Measurements from ENCODE around the gene HIGD2B. TPM values are rescaled to one million over a fixed set of nuclear protein-coding genes. Genes with fewer than 3 reads are reported as not detected.
"Not testable (repeated sequence)": the region's sequence is repeated elsewhere in the genome, so short reads cannot be mapped to it uniquely, and the experiment has no call there.

Gene HIGD2B
- total RNA-seq, 2 experiments from 2014 or later = not detected

DNA sequence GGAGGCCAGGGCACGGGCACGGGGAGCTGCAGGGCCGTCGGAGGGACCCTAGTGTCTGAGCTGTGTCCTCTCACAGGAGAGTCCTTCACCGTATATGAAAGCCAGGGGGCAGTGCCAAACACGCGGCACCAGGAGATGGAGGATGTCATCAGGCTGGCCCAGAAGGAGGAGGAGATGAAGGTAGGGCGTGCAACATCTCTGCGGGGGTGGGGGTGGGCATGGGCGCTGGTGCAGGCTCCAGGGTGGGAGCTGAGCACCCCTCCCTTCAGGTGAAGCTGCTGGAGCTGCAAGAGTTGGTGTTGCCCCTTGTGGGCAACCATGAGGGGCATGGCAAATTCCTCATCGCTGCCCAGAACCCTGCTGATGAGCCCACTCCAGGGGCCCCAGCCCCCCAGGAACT is 20.3 kb downstream of the HIGD2B start:
- H3K4me1 Mint-ChIP-seq; H3K9me3 Mint-ChIP-seq; POLR2A ChIA-PET; CTCF ChIA-PET; H3K36me3 Mint-ChIP-seq (ENCODE audit: low read depth); H3K27me3 Mint-ChIP-seq; DNase-seq; H3K4me3 Mint-ChIP-seq; H3K27ac Mint-ChIP-seq: not testable (repeated sequence)

DNA sequence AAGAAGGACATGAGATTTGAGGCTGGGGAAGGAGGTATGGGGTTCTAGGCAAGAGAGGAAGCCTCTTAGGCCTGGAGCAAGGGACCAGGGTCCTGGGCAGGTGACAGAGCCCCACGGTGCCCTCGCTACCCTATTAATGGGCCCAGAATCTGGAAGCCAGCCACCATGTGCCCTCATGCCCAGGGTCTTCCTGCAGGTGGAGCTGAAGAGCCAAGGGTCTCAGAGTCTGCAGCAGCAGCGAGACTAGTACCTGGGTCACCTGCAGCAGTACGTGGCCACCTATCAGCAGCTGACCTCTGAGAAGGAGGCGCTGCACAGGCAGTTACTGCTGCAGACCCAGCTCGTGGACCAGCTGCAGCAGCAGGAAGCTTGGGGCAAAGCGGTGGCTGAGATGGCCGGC is 22.1 kb downstream of the HIGD2B start:
- H3K9me3 Mint-ChIP-seq; H3K4me1 Mint-ChIP-seq; H3K36me3 Mint-ChIP-seq (ENCODE audit: low read depth); DNase-seq; H3K4me3 Mint-ChIP-seq; POLR2A ChIA-PET; H3K27ac Mint-ChIP-seq; H3K27me3 Mint-ChIP-seq; CTCF ChIA-PET: not testable (repeated sequence)

DNA sequence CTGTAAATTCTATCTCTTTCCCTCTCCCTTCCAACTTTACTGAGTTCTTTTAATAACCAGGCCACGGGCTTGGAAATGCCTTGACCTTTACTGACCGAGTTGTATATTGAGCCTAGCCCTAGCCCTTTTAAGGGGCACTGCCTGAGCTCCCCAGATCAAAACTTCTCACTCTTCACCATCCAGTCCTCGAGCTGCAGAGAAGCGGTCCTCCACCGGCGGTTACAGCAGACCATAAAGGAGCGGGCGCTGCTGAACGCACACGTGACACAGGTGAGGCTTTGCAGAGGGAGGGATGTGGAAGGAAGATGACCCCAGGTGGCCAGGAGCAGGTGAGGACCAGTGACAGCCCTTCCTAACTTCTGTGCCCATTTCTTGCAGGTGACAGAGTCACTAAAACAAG is 24.9 kb downstream of the HIGD2B start:
- H3K36me3 Mint-ChIP-seq (ENCODE audit: low read depth); H3K27me3 Mint-ChIP-seq; POLR2A ChIA-PET; H3K4me3 Mint-ChIP-seq; H3K9me3 Mint-ChIP-seq; DNase-seq; H3K27ac Mint-ChIP-seq; H3K4me1 Mint-ChIP-seq; CTCF ChIA-PET: not testable (repeated sequence)

DNA sequence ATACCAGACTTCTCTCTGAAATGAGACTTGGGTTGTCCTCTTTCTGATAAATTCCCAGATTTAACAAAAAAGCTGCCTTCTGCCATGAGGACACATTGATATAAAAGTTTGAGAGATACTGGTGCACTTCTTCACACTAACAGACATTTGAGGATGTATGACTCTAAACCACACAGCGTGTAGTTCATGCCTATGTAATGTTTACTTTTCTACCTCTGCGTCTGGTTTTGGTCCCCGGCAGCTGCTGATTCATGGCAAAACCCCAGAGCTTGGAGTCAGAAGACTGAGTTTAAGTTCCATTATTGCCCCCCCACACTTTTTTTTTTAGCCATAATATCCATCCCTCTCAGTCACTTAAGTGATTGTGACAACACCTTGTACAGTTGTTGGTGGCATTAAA is 30.0 kb downstream of the HIGD2B start:
- CTCF ChIA-PET; H3K9me3 Mint-ChIP-seq; H3K4me3 Mint-ChIP-seq; H3K36me3 Mint-ChIP-seq (ENCODE audit: low read depth); H3K4me1 Mint-ChIP-seq; H3K27ac Mint-ChIP-seq; DNase-seq; POLR2A ChIA-PET; H3K27me3 Mint-ChIP-seq: not testable (repeated sequence)

DNA sequence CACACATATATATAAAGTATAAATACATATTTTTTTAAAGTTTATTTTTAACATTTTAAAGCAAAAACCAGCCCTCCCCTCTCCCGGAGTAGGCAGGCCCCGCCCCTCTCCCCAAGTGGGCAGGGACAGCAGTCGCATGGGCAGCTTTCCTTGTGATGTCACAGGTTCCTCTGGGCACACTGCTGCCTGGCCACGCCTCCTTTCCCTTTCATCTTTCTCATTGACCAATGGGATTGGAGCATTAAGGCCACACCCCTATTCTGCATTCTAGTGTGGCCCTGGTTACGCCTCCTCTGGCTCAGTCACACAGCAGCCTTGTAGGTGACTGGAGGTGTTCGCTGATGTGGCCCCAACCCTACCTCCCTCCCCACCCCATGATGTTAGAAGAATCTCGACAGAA is 31.6 kb downstream of the HIGD2B start, which contains the start of gene GOLGA6B:
Gene GOLGA6B, plus strand, starts transcription at position 301 of the 400 bp plus-strand sequence. Its CDS starts 41 bp downstream, at position 342.
- POLR2A ChIA-PET; H3K9me3 Mint-ChIP-seq; H3K36me3 Mint-ChIP-seq (ENCODE audit: low read depth); DNase-seq; H3K27ac Mint-ChIP-seq; H3K27me3 Mint-ChIP-seq; CTCF ChIA-PET; H3K4me1 Mint-ChIP-seq; H3K4me3 Mint-ChIP-seq: not testable (repeated sequence)

DNA sequence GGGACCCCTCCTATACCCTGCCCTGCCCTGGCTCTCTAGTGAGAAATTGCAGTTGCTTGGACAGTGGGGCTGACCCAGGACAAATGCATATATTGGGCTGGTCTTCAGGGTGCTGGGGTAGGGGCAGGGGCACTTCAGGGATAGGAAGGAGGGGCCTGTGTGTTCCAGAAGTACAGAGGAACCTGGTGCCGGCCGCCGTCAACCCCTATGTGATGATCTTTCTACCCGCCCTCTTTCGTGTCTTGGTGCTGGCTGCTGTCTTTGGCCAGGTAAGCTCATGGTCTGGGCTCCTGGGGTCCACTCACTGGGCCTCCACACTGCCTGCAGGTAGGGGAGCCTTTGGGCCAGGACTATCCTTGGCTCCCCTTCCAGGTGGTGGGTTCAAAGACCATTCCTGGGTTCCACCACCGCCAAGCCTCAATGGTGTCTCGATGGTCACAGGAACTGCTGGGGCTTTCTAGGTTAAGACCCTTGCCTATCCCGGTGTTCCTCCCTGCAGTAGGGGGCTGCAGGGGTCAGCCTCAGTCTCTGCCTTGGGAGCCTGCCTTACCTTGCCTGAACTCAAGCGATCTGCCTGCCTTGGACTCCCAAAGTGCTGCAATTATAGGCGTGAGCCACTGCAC is 37.2 kb downstream of the HIGD2B start:
- H3K27ac Mint-ChIP-seq; H3K27me3 Mint-ChIP-seq; H3K36me3 Mint-ChIP-seq (ENCODE audit: low read depth); DNase-seq; H3K4me3 Mint-ChIP-seq; POLR2A ChIA-PET; H3K9me3 Mint-ChIP-seq; CTCF ChIA-PET; H3K4me1 Mint-ChIP-seq: not testable (repeated sequence)

DNA sequence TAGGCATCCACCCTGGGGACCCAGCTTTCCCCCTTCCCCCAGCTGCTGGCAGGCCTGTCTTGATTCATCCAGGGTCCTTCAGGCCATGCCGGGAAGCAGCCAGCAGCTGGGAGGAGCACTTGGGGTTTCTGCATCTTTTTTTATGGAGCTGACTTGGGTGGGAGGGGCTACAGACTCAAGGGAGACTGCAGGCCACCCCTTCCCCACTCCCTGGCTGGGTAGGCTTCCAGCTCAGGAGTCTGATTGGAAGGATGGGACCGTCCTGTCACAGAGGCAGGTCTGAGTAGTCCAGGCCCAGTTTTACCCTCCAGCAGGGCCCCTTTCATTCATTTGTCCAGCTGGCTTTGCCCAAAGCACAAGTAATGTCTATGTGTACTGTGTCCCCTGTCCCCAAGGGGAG is 43.7 kb downstream of the HIGD2B start:
- CTCF ChIA-PET, H3K27ac Mint-ChIP-seq: not testable (repeated sequence)

DNA sequence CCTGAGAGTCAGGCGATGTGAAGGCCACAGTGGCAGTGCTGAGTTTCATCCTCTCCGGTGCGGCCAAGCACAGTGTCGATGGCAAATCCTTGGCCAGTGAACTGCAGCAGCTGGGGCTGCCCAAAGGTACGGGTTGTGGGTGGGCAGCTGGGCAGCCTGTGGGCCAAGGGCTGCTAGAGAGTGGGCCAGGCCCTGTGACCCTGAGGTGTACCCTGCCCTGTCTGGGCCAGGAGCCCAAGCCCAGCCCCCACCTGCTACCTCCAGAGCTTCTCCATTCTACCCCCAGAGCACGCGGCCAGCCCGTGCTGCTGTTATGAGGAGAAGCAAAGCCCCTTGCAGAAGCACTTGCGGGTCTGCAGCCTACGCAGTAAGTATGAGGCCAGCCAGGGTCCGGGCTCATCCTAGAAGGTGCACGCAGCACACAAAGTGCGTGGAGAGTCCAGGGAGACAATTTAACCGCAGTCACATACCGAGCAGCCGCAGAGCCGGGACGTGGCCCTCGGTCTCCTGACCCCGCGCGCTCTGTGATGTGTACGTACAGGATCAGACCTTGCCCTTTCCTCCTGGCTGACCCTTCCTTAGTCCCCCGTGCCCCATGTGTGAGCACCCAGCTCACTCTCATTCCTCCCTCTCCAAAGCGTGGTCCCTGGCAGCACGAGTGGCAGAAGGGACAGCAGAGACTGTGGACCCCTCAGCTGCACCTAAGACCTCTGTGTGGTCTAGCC is 46.1 kb downstream of the HIGD2B start:
- DNase-seq; H3K27ac Mint-ChIP-seq; H3K4me1 Mint-ChIP-seq; H3K27me3 Mint-ChIP-seq; CTCF ChIA-PET; H3K9me3 Mint-ChIP-seq; H3K36me3 Mint-ChIP-seq (ENCODE audit: low read depth); POLR2A ChIA-PET; H3K4me3 Mint-ChIP-seq: not testable (repeated sequence)

More for the DNA sequence above, 43.7 kb downstream of the HIGD2B start:
- H3K27me3 Mint-ChIP-seq; DNase-seq; H3K36me3 Mint-ChIP-seq (ENCODE audit: low read depth); POLR2A ChIA-PET; H3K4me3 Mint-ChIP-seq; H3K4me1 Mint-ChIP-seq; H3K9me3 Mint-ChIP-seq: not testable (repeated sequence)

DNA sequence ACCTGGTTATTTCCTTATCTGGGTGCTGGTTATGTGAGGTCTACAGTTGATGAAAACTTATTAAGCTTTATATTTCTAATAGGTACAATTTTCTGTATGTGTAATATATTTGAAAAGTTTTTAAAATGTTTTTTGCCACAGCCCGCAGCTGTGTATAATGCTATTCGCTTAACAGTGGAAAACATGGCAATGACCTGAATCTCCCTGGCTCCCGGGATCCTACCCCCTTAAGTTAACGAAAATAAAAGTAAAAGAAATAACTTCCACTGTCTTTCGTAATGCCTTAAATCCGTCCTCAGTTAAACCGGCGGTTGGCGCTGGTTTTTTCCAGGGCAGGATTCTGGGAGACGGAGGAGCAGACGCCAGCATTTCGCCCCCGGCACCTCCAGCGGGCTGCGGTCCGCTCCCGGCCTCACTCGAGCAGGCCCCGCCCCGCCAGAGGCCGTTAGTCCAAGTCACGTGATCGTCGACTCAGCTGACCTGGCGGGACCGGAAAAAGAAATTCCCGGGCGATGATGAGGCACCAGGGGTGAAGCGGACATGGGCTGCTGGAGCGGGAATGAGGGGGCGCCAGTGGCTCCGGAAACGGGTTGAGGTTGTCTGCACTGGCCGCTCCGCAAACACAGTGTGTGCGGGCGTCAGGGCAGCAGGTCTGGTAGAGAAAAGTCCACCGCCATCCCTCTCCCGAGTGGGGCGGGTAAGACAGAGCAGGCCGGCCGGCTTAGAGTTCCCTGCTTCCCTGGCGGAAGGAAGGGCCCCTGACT is 49.3 kb downstream of the HIGD2B start:
- CTCF ChIA-PET; H3K27me3 Mint-ChIP-seq; POLR2A ChIA-PET; H3K4me1 Mint-ChIP-seq; H3K9me3 Mint-ChIP-seq; H3K36me3 Mint-ChIP-seq (ENCODE audit: low read depth): not testable (repeated sequence)
- peak overlapping the region; percentile 84 for H3K27ac Mint-ChIP-seq
- peak; percentile 62 for DNase-seq
- H3K4me3 Mint-ChIP-seq = peak overlapping the region; percentile 75

DNA sequence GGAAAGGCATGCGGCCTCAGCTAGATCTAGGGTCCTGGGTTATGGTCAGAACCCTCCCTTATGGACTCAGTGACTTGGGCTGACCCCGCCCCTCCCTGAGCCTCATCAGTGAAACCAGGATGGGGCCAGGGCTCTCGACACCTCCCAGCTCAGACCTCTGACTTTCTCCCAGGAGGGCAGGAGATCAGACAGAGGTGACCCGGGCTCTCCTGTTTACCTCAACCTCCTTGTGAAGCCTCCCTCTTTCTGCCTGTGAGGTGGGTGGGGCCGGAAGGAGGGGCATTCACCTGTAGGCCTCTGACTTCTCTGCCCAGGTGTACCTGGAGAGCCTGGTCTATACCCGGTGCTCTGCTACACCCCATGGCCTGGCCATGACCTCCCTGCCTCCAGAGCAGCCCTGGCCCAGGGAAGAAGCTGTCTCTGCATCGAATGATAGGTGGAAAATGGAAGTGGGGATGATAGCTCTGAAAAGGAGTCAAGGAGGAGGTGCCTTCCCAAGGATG is 56.9 kb downstream of the HIGD2B start:
- H3K4me1 Mint-ChIP-seq; H3K36me3 Mint-ChIP-seq (ENCODE audit: low read depth); H3K9me3 Mint-ChIP-seq; H3K4me3 Mint-ChIP-seq; CTCF ChIA-PET; H3K27me3 Mint-ChIP-seq; DNase-seq; H3K27ac Mint-ChIP-seq; POLR2A ChIA-PET: not testable (repeated sequence)

DNA sequence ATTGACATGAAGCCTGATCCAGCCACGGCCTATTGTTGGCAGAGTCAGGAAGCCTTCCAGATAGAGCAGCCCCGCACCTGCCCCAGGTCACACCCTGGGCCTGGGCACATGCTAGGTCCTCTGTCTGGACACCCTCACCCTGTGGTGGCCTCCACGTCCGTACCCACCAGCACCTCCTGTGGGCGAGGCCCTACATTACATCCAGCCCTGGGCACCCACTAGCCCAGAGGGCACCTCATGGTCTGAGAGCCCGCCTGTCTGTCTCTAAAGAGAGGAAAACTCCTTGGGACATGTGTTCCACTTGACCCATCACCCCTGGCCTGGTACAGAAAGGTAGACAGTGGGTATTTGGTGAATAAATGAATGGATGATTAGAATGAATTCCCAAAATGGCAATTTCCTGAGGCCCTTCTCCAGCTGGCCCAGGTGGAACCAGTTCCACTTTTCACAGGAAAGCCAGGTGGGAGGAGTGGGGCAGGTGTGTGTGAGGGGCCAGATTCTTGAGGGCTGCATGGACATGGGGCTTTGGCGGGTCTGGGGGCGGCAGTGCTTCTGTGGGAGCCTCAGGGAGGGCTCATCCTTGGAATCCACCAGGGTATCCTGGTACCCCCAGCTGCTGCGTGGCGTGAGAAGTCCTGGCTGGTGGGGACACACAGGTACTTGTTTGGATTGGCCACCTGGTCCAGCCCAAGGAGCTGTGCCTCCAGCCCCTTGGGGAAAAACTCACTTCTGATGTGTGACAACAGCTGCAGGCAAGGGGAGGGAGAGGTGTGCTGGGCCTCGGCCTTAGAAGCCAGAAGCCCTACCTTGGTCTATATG is 57.5 kb downstream of the HIGD2B start:
- H3K4me1 Mint-ChIP-seq; CTCF ChIA-PET; H3K9me3 Mint-ChIP-seq; POLR2A ChIA-PET; H3K27me3 Mint-ChIP-seq; DNase-seq; H3K27ac Mint-ChIP-seq; H3K4me3 Mint-ChIP-seq; H3K36me3 Mint-ChIP-seq (ENCODE audit: low read depth): not testable (repeated sequence)

DNA sequence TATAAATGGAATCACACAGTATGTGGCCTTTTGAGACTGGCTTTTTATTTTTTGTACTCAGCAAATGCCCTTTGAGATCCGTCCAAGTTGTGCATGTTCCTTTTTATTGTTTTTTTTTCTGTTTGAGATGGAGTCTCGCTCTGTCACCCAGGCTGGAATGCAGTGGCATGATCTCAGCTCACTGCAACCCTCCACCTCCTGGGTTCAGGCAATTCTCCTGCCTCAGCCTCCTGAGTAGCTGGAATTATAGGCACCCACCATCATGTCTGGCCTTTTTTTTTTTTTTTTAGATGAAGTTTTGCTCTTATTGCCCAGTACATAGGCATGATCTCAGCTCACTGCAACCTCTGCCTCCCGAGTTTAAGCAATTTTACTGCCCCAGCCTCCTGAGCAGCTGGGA is 59.8 kb downstream of the HIGD2B start:
- POLR2A ChIA-PET; DNase-seq; H3K4me3 Mint-ChIP-seq; CTCF ChIA-PET; H3K27ac Mint-ChIP-seq; H3K36me3 Mint-ChIP-seq (ENCODE audit: low read depth); H3K9me3 Mint-ChIP-seq; H3K27me3 Mint-ChIP-seq; H3K4me1 Mint-ChIP-seq: not testable (repeated sequence)

All from activated CD4-positive, alpha-beta T cell treated with anti-CD3 and anti-CD28 coated beads, Interleukin-2, amount 10 ng/mL, durations not matched to agents 7 days and 5 days (primary cell).